Activated CD4-positive, alpha-beta T cell treated with anti-CD3 and anti-CD28 coated beads, Interleukin-2, Interleukin-4, amounts not matched to agents 100 ng/mL and 50 ng/mL, durations not matched to agents 16 hours and 8 hours (primary cell): ENCODE measurements around the gene MGAT4A.
"Not testable (repeated sequence)": the region's sequence is repeated elsewhere in the genome, so short reads cannot be mapped to it uniquely, and the experiment has no call there.

Experiments
- DNase-seq: peaks from one replicate; pipeline ENCODE4 v3.0.0-alpha.2; 2020; ENCODE audit warnings: low spot score

Gene MGAT4A

GRCh38 chr2:98702858-98703620 lies 27.9 kb downstream of the MGAT4A start:
- DNase-seq: no peak

- DNase-seq: no peak
Observed at GRCh38 chr2:98702127-98702802, 28.7 kb downstream of the MGAT4A start.

- DNase-seq: no peak
Observed at GRCh38 chr2:98701230-98701629, 29.7 kb downstream of the MGAT4A start.

- no peak for DNase-seq
Observed at GRCh38 chr2:98698896-98699295, 32.0 kb downstream of the MGAT4A start.

GRCh38 chr2:98697651-98698337 lies 33.1 kb downstream of the MGAT4A start:
- DNase-seq: no peak

- no peak for DNase-seq
Observed at GRCh38 chr2:98696200-98696599, 34.7 kb downstream of the MGAT4A start.

- no peak for DNase-seq
Observed at GRCh38 chr2:98695255-98695654, 35.7 kb downstream of the MGAT4A start.

- no peak for DNase-seq
Observed at GRCh38 chr2:98693477-98693876, 37.5 kb downstream of the MGAT4A start.

- peak; percentile 50 for DNase-seq
Observed at GRCh38 chr2:98692090-98693054, 38.6 kb downstream of the MGAT4A start.

GRCh38 chr2:98691303-98691702 lies 39.6 kb downstream of the MGAT4A start:
- no peak for DNase-seq

GRCh38 chr2:98685930-98686887 lies 44.7 kb downstream of the MGAT4A start:
- no peak for DNase-seq

GRCh38 chr2:98683728-98684127 lies 47.2 kb downstream of the MGAT4A start:
- DNase-seq: no peak

- no peak for DNase-seq
Observed at GRCh38 chr2:98676742-98677141, 54.2 kb downstream of the MGAT4A start.

GRCh38 chr2:98674233-98674964 lies 56.5 kb downstream of the MGAT4A start:
- no peak for DNase-seq

GRCh38 chr2:98669675-98670074 lies 61.3 kb downstream of the MGAT4A start:
- no peak for DNase-seq

- no peak for DNase-seq
Observed at GRCh38 chr2:98665677-98666076, 65.3 kb downstream of the MGAT4A start.

- DNase-seq: peak; percentile 60
Observed at GRCh38 chr2:98664323-98664722, 66.6 kb downstream of the MGAT4A start.

- peak; percentile 37 for DNase-seq
Observed at GRCh38 chr2:98663511-98664090, 67.3 kb downstream of the MGAT4A start.

GRCh38 chr2:98659491-98659840 lies 71.5 kb downstream of the MGAT4A start:
- not testable (repeated sequence) for DNase-seq
